GM12878 (cell line): ENCODE measurements around the gene HAPLN2. TPM values are rescaled to one million over a fixed set of nuclear protein-coding genes. Genes with fewer than 3 reads are reported as not detected.
A peak's percentile ranks its signal among the peaks of the same experiment; 100 is the strongest.

Experiments used
- ATAC-seq: fragments of 200-7000 bp; cut with Tn5 transposase; 3 replicates; pipeline ENCODE4 v1.9.1; 2020; ENCODE audit warnings: mild to moderate bottlenecking, moderate library complexity
- BruUV-seq: library from RNA; stranded (reverse); fragments of 400-500 nt; replicated peaks from 2 replicates; lab custom pipeline; 2021; lab: Mats Ljungman, UMichigan
- CTCF ChIA-PET: fragments of 300-600 bp; sonication (Branson Sonifier 250); formaldehyde crosslinking; extraction: SDS; loops from one replicate; lab custom pipeline; 2021; ENCODE audit warnings: inconsistent platforms; lab: Yijun Ruan, JAX
- POLR2A ChIA-PET: fragments of 350-600 bp; formaldehyde crosslinking; extraction: SDS; loops from one replicate; lab custom pipeline; 2021; ENCODE audit warnings: inconsistent platforms; lab: Charles Lee
- RAD21 ChIA-PET: fragments of 300-600 bp; sonication (Branson Sonifier 250); formaldehyde crosslinking; loops from one replicate; lab custom pipeline; 2023; ENCODE audit warnings: antibody characterized with exemption; ENCODE audit not compliant: unreplicated experiment; lab: Charles Lee
- SMC1A ChIA-PET: fragments of 300-600 bp; sonication (Branson Sonifier 250); formaldehyde crosslinking; loops from one replicate; lab custom pipeline; 2023; ENCODE audit not compliant: unreplicated experiment, uncharacterized antibody; lab: Charles Lee
- DNase-seq: peaks from one replicate; pipeline ENCODE4 v3.0.0-alpha.2; 2011; ENCODE audit warnings: low read depth, low spot score
- FAIRE-seq: peaks from 3 replicates; lab custom pipeline; 2011; peaks lifted over from hg19 to GRCh38; lab: Jason Lieb, UNC
- H2AFZ ChIP-seq: 2 replicates; pipeline ENCODE4 v1.6.0; 2011; ENCODE audit warnings: low read depth, low read length, control low read depth; ENCODE audit not compliant: control insufficient read depth
- H3K27ac ChIP-seq: 2 replicates; pipeline ENCODE4 v1.5.1; 2011; ENCODE audit warnings: control low read depth; ENCODE audit not compliant: control insufficient read depth, insufficient read depth
- H3K27me3 ChIP-seq, 2 experiments: replicated peaks in 1 of 2; 2 replicates each; pipeline versions ENCODE4 v1.6.0 to v1.6.1; 2011; ENCODE audit warnings: low read length in 1 of 2; ENCODE audit not compliant: control insufficient read depth in 2 of 2, insufficient read depth in 2 of 2
- H3K36me3 ChIP-seq, 2 experiments: 2 replicates each; pipeline ENCODE4 v1.5.1; 2011; ENCODE audit warnings: low read length in 1 of 2; ENCODE audit not compliant: control insufficient read depth in 2 of 2, insufficient read depth in 2 of 2
- H3K4me1 ChIP-seq: 2 replicates; pipeline ENCODE4 v1.6.1; 2011; ENCODE audit warnings: mild to moderate bottlenecking, low read length, moderate library complexity, mixed read lengths; ENCODE audit not compliant: control insufficient read depth, insufficient read depth
- H3K4me2 ChIP-seq: 2 replicates; pipeline ENCODE4 v1.6.0; 2011; ENCODE audit warnings: control low read depth; ENCODE audit not compliant: control insufficient read depth, insufficient read depth
- H3K4me3 ChIP-seq: fragments of 200-600 bp; sonication (generic); 2 replicates; pipeline ENCODE4 v1.5.1; 2016
- H3K79me2 ChIP-seq: 2 replicates; pipeline ENCODE4 v1.6.0; 2011; ENCODE audit warnings: low read length; ENCODE audit not compliant: control insufficient read depth, insufficient read depth
- H3K9ac ChIP-seq: 2 replicates; pipeline ENCODE4 v1.8.0; 2011; ENCODE audit warnings: low read length, control low read depth, mixed read lengths; ENCODE audit not compliant: control insufficient read depth, insufficient read depth
- H3K9me3 ChIP-seq: replicated peaks from 3 replicates; pipeline ENCODE4 v1.5.1; 2011; ENCODE audit warnings: mild to moderate bottlenecking, low read length; ENCODE audit not compliant: control insufficient read depth, insufficient read depth
- H4K20me1 ChIP-seq: 2 replicates; pipeline ENCODE4 v1.6.0; 2011; ENCODE audit not compliant: control insufficient read depth, insufficient read depth
- ATF7 ChIP-seq: fragments of 450-650 bp; IDR thresholded peaks from 2 replicates; pipeline ENCODE4 v1.6.1; 2016; ENCODE audit warnings: low read depth, mild to moderate bottlenecking
- DPF2 ChIP-seq: fragments of 450-650 bp; IDR thresholded peaks from 2 replicates; pipeline ENCODE4 v1.6.1; 2017; ENCODE audit warnings: mild to moderate bottlenecking
- ELK1 ChIP-seq: IDR thresholded peaks from 2 replicates; pipeline ENCODE4 v1.6.1; 2012; ENCODE audit warnings: low read depth, low read length, improper control_type of control experiment
- NFIC ChIP-seq: IDR thresholded peaks from 2 replicates; pipeline ENCODE4 v1.6.1; 2012; ENCODE audit warnings: low read depth, mild to moderate bottlenecking, inconsistent platforms, low read length, moderate library complexity
- NRF1 ChIP-seq: conservative IDR thresholded peaks from 2 replicates; pipeline ENCODE4 v1.6.1; 2011; ENCODE audit warnings: mild to moderate bottlenecking, low read depth, low read length, improper control_type of control experiment
- PAX8 ChIP-seq: fragments of 450-650 bp; IDR thresholded peaks from 2 replicates; pipeline ENCODE4 v1.6.1; 2017; ENCODE audit warnings: mild to moderate bottlenecking, moderate library complexity
- POLR2AphosphoS2 ChIP-seq: IDR thresholded peaks from 2 replicates; pipeline ENCODE4 v1.6.1; 2011; ENCODE audit warnings: low read depth, mild to moderate bottlenecking, low read length, improper control_type of control experiment, moderate library complexity
- RB1 ChIP-seq: fragments of 450-650 bp; formaldehyde crosslinking; IDR thresholded peaks from 2 replicates; pipeline ENCODE4 v1.6.1; 2017; ENCODE audit warnings: mild to moderate bottlenecking, borderline replicate concordance
- RELA ChIP-seq: fragments of 450-650 bp; IDR thresholded peaks from 2 replicates; pipeline ENCODE4 v1.8.0; 2014; ENCODE audit warnings: borderline replicate concordance; ENCODE audit not compliant: partially characterized antibody
- SPI1 ChIP-seq: IDR thresholded peaks from 2 replicates; pipeline ENCODE4 v1.6.1; 2011; ENCODE audit warnings: low read depth, mild to moderate bottlenecking, low read length, moderate library complexity, borderline replicate concordance; ENCODE audit not compliant: insufficient read depth
- SRF ChIP-seq, 2 experiments: IDR thresholded peaks; 2 replicates each; pipeline ENCODE4 v1.6.1; 2011; ENCODE audit warnings: low read depth in 2 of 2, low read length in 2 of 2, mild to moderate bottlenecking in 1 of 2, moderate library complexity in 1 of 2
- ZBTB40 ChIP-seq: fragments of 450-650 bp; IDR thresholded peaks from 2 replicates; pipeline ENCODE4 v1.6.1; 2016; ENCODE audit warnings: mild to moderate bottlenecking, moderate library complexity, borderline replicate concordance
- ZNF207 ChIP-seq: fragments of 450-650 bp; IDR thresholded peaks from 2 replicates; pipeline ENCODE4 v1.6.1; 2014; ENCODE audit warnings: antibody characterized with exemption, mild to moderate bottlenecking, borderline replicate concordance
- ZZZ3 ChIP-seq: IDR thresholded peaks from 2 replicates; pipeline ENCODE4 v1.6.1; 2011; ENCODE audit warnings: low read depth; ENCODE audit not compliant: control insufficient read depth, insufficient read length
- WGBS: methylation state at CpG from one replicate; pipeline ENCODE4 v1.1.6; 2016; ENCODE audit warnings: low lambda C conversion rate; ENCODE audit not compliant: insufficient replicate concordance, insufficient coverage; ENCODE audit errors: missing lambda C conversion rate; 5-methylcytosine and 5-hydroxymethylcytosine counted together
- in situ Hi-C: fragments of 300-500 bp; cut with MboI; formaldehyde crosslinking; loops from 9 replicates; pipeline ENCODE4 v1.14.3; 2018; ENCODE audit warnings: mixed read lengths
- intact Hi-C: fragments of 100-400 bp; cut with micrococcal nuclease; formaldehyde crosslinking; loops from one replicate; pipeline ENCODE4 v1.14.2; 2022; ENCODE audit not compliant: unreplicated experiment
- polyA plus RNA-seq, 11 experiments: library from polyadenylated mRNA; depleted of rRNA in 4 of 11; unstranded in 6 of 11; stranded (reverse) in 5 of 11; fragments of >200 nt; fragmentation: Nextera tagmentation in 4 of 11; fragmentation: Illumina TruSeq in 1 of 11; extraction: Ambion mirVana in 4 of 11; extraction: Trizol in 1 of 11; gene quantifications; 1 replicate in 1 of 11; 2 replicates in 10 of 11; pipeline versions ENCODE4 v1.2.1 to v1.2.3, GENCODE V29; 2011 to 2016; ENCODE audit warnings: inconsistent platforms in 2 of 11, missing spikeins in 2 of 11, low read depth in 1 of 11
- total RNA-seq, 4 experiments: library from RNA; depleted of rRNA in 3 of 4; stranded (reverse); fragments of >200 nt in 3 of 4; fragmentation: Illumina TruSeq in 1 of 4; extraction: Trizol in 1 of 4; gene quantifications; 2 replicates each; pipeline versions ENCODE4 v1.2.1 to v1.2.3, GENCODE V29; 2013 to 2021

Gene HAPLN2
- total and polyA plus RNA-seq, 10 of the 15 experiments (the other 5 are each of a cell fraction or from before 2014, with no cell fraction given) = 0.15 to 0.24 TPM; not detected in 8

GRCh38 chr1:156601122-156601830 is 17.9 kb upstream of the HAPLN2 start, which contains the start of gene GPATCH4:
GPATCH4 (minus strand) TSS chr1:156601479.
- RAD21 ChIA-PET = interaction anchor here (0.8 to 3.2 kb wide), 6 partner anchors 10 to 144 kb away, joined by 3 to 18 read pairs (median 4); partner anchors contain the start of gene NAXE
- SMC1A ChIA-PET = interaction anchor here (0.6 to 7.7 kb wide), 11 partner anchors 9 to 156 kb away, joined by 3 to 47 read pairs (median 3); partner anchors contain the start of gene NAXE
- Histone ChIP-seq H3K36me3 (peaks cover 13 to 14% of the 10 kb centered on the region in 2 experiments; a peak in 3 of 4 replicates), H3K27me3 (no peaks in the 10 kb centered on the region), H3K9me3 (no peaks in the 10 kb centered on the region), H3K4me3 (peak within 1 kb of the TSS; percentile 82), H2AFZ (peak within 1 kb of the TSS; percentile 100), H3K4me2 (peak within 1 kb of the TSS; percentile 97), H3K27ac (peak within 1 kb of the TSS; percentile 93), H4K20me1 (no peaks in the 10 kb centered on the region), H3K79me2 (peaks cover 32% of the 10 kb centered on the region), H3K9ac (peak within 1 kb of the TSS; percentile 97), H3K4me1 (peaks cover 9% of the 10 kb centered on the region)
- in situ Hi-C loops (loop anchor here (10.0 kb wide), 1 partner anchor 146 kb away; no protein-coding TSS in a partner anchor), intact Hi-C loops (loop anchor here (5.0 to 10.0 kb wide), 2 partner anchors 94 to 116 kb away; no protein-coding TSS in a partner anchor)
- FAIRE-seq (peak; percentile 81), DNase-seq (no peak), ATAC-seq (peak; percentile 80)
- CTCF ChIA-PET = interaction anchor here (0.6 to 5.0 kb wide), 15 partner anchors 7 to 215 kb away, joined by 3 to 49 read pairs (median 4); partner anchors contain the start of genes IQGAP3 and NAXE
- no TSS peak for BruUV-seq
- WGBS = under 1% methylated on average over 35 of the region's 35 CpGs
- POLR2A ChIA-PET = interaction anchor here (0.9 to 4.3 kb wide), 4 partner anchors 9 to 144 kb away, joined by 3 to 39 read pairs (median 8); partner anchors contain the start of gene NAXE
- no peak for TF ChIP-seq DPF2
- TF ChIP-seq POLR2AphosphoS2 = peak; percentile 46; the same call in 1 of the 2 replicates
- no peak for TF ChIP-seq NRF1
- peak; percentile 89 for TF ChIP-seq ZBTB40
- TF ChIP-seq RELA = peak; percentile 36
- peak; percentile 80; the same call in 1 of the 2 replicates for TF ChIP-seq RB1
- TF ChIP-seq SRF (IDR thresholded peaks at IDR 0.05; ENCODE audit: low read depth in 2 of 2, low read length in 2 of 2) = peak in 1 of 2 experiments; percentile 42; a peak in 1 of 4 replicates
- TF ChIP-seq ZNF207 = peak; percentile 73; the same call in 1 of the 2 replicates
- no peak for TF ChIP-seq PAX8
- TF ChIP-seq ELK1 = peak; percentile 38; the same call in 1 of the 2 replicates
- TF ChIP-seq ZZZ3 = no peak
- TF ChIP-seq SPI1 = no peak
- TF ChIP-seq ATF7 = peak; percentile 34; the same call in 1 of the 2 replicates
- peak; percentile 22; the same call in 1 of the 2 replicates for TF ChIP-seq NFIC
